GM12801 (cell line): Measurements from ENCODE around the gene BSN.

Source experiments
- TF ChIP-seq, protein P1 (sequence below): IDR thresholded peaks from one replicate; pipeline ENCODE4 v1.5.1; 2011; ENCODE audit warnings: control low read depth; ENCODE audit not compliant: insufficient read length; ENCODE audit errors: extremely low read depth

Gene BSN

DNA sequence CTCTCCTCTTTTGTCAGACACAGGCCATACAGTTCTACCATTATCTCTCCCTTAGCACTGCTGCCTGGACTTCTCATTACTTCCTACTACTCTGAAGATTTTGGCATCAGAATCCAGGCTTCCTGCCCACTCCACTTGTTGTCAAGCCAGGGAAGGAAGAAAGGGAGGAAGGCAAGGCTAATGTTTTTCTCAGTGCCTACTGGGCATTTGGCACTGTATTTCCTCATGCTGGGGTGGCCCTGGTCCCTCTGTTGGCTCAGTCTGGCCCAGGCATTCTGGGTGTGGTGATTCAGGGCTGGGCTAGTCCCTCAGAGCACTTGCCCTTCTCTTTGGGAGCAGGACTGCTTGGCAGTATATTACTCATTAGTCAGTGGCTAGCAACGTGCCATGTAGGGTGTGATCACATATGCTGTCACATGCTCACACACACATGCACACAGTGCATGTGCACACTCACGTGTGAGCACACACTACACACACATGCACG, 52.9 kb downstream of the BSN start:
- TF ChIP-seq, protein P1, sequence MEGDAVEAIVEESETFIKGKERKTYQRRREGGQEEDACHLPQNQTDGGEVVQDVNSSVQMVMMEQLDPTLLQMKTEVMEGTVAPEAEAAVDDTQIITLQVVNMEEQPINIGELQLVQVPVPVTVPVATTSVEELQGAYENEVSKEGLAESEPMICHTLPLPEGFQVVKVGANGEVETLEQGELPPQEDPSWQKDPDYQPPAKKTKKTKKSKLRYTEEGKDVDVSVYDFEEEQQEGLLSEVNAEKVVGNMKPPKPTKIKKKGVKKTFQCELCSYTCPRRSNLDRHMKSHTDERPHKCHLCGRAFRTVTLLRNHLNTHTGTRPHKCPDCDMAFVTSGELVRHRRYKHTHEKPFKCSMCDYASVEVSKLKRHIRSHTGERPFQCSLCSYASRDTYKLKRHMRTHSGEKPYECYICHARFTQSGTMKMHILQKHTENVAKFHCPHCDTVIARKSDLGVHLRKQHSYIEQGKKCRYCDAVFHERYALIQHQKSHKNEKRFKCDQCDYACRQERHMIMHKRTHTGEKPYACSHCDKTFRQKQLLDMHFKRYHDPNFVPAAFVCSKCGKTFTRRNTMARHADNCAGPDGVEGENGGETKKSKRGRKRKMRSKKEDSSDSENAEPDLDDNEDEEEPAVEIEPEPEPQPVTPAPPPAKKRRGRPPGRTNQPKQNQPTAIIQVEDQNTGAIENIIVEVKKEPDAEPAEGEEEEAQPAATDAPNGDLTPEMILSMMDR = no peak

DNA sequence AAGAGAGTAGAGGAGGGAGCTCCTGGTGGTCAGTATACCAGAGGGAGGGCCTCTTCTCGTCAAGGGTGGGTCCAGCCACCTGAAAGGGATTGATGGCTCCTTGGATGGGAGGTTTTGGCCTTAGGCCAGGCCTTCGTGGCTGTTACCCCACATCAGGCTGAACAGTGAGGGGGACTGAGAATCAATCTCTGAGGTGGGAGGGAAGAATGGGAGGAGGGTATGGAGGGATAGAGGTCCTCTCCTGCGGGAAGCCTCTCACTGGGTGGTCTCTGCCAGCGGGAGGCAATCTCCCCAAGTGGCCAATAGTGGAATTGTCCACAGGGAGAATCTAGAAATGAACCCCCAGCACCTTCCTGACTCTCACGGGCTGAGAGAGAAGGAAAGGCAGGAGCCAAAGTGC, 53.5 kb downstream of the BSN start:
- TF ChIP-seq, protein P1 = no peak

- TF ChIP-seq, protein P1 = no peak
Observed at GRCh38 chr3:49609314-49609713, 55.0 kb downstream of the BSN start.

DNA sequence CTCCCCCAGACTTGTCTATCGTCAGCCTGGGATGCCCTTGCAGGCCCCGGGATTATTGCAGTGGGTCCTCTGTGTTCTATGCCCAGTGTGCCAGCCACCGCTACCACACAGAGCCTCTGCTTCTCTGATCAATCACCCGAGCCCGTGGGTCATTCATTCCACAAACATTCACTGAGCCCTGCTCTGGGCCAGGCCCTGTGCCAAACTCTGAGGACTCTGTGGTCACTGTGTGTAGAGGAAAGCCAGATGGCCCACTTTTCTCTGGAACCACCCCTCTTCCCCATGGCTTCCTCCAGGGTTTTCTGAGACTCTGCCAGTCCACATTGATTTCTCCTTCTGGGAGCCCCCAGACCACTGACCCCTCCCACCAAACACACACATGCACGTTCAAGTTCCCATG, 55.5 kb downstream of the BSN start:
- TF ChIP-seq, protein P1 = no peak

DNA sequence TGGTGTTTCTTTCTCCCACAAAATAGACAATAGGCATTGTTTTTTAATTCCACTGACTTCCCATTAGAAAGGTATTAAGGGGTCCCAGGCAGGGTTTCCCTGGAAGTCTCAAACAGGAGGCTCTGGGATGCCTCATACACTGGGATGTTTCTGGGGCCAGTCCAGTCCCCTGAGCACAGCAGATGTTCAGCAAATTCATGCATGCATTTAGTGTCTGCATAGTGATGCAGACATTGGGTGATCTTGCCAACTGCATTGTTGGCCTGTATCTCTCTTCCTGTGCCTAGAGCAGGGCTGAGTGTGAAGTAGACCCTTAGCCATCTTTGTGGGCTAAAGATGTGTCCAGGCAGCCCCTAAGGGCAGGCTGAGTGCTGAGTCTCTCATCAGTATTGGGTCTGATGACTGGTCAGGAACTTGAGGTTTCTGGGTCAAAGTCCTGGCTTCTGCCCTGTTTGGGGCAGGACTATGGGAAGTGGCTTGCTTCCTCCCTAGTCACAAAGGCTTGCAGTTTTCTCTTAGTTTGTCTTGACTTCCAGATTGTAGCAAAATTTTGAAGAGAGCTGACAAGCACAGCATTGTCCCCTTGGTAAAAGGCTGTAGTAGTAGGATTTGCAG, 56.5 kb downstream of the BSN start:
- TF ChIP-seq, protein P1 = no peak

DNA sequence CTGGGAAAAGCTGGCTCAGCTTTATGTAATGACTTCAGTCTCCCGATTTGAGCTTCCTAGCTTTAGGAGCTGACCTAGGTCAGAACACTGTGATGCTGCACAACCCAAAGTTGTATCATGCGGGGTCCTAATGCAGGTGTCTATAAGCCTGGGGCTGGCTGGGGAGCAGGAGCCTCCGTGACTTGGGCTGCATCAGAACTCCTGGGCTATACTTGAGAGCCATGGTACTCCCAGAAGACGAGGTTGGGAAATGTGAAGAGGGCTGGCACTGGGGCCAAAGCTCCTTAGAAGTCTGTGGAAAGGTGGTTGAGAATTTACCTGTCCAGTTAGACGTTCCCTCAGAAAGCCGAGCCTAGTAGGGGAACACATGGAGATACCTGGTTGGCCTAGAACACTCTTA, 57.0 kb downstream of the BSN start:
- TF ChIP-seq, protein P1 = no peak

GRCh38 chr3:49611719-49612118, 57.4 kb downstream of the BSN start:
- TF ChIP-seq, protein P1 = no peak
